HCT116 (cell line): ENCODE data around the gene CUX1. TPM values are rescaled to one million over a fixed set of nuclear protein-coding genes. Genes with fewer than 3 reads are reported as not detected.

ENCODE experiments used
- ATAC-seq: fragments of 200-7000 bp; cut with Tn5 transposase; 2 replicates; pipeline ENCODE4 v1.9.1; 2020; ENCODE audit warnings: mild to moderate bottlenecking, moderate library complexity
- BruUV-seq: library from RNA; stranded (reverse); fragments of 400-500 nt; replicated peaks from 2 replicates; lab custom pipeline; 2021; lab: Mats Ljungman, UMichigan
- CTCF ChIA-PET: fragments of 300-600 bp; sonication (Branson Sonifier 250); formaldehyde crosslinking; loops from one replicate; lab custom pipeline; 2021; ENCODE audit warnings: antibody characterized with exemption; lab: Charles Lee
- POLR2A ChIA-PET: fragments of 300-600, 350-600 bp; sonication (Branson Sonifier 250); formaldehyde crosslinking; loops from one replicate; lab custom pipeline; 2021; ENCODE audit warnings: antibody characterized with exemption; lab: Charles Lee
- RAD21 ChIA-PET, 2 experiments: fragments of 300-600 bp; sonication (Branson Sonifier 250); formaldehyde crosslinking; loops; one replicate each; lab custom pipeline; 2023; ENCODE audit warnings: low total read pairs in 2 of 2; ENCODE audit not compliant: uncharacterized antibody in 2 of 2, unreplicated experiment in 2 of 2, low non-redundant PET in 1 of 2; lab: Charles Lee
- DNase-seq: peaks from one replicate; pipeline ENCODE4 v3.0.0-alpha.2; 2010; ENCODE audit warnings: low read depth, low spot score
- H2AFZ ChIP-seq: fragments of 200-600 bp; shearing (Covaris generic), sonication (generic); 2 replicates; pipeline ENCODE4 v1.6.1; 2017; ENCODE audit warnings: low read depth, mixed run types, mixed read lengths, antibody characterized with exemption, low read length; ENCODE audit not compliant: poor library complexity, severe bottlenecking
- H3K27ac ChIP-seq: 2 replicates; pipeline ENCODE4 v1.5.1; 2012; ENCODE audit warnings: low read depth, low read length
- H3K27me3 ChIP-seq: fragments of 200-600 bp; sonication (generic); 2 replicates; pipeline ENCODE4 v1.6.1; 2016; ENCODE audit warnings: mixed run types, low read length, mixed read lengths; ENCODE audit not compliant: insufficient read depth
- H3K36me3 ChIP-seq, 2 experiments: fragments of 200-500 bp in 1 of 2; fragments of 200-600 bp in 1 of 2; sonication (Bioruptor generic) in 1 of 2; sonication (generic) in 1 of 2; 2 replicates each; pipeline versions ENCODE4 v1.5.1 to v1.6.1; 2014 to 2016; ENCODE audit warnings: low read length in 2 of 2, inconsistent platforms in 1 of 2, mixed read lengths in 1 of 2, mixed run types in 1 of 2; ENCODE audit not compliant: insufficient read depth in 2 of 2, control insufficient read depth in 1 of 2
- H3K4me1 ChIP-seq, 2 experiments: fragments of 200-600 bp in 1 of 2; sonication (generic) in 1 of 2; 2 replicates each; pipeline versions ENCODE4 v1.5.1 to v1.6.1; 2012 to 2017; ENCODE audit warnings: low read length in 2 of 2, inconsistent platforms in 1 of 2, mild to moderate bottlenecking in 1 of 2, mixed read lengths in 1 of 2, mixed run types in 1 of 2, moderate library complexity in 1 of 2; ENCODE audit not compliant: insufficient read depth in 2 of 2, control insufficient read depth in 1 of 2
- H3K4me2 ChIP-seq: fragments of 200-600 bp; sonication (generic); 2 replicates; pipeline ENCODE4 v1.6.1; 2017; ENCODE audit warnings: mixed run types, low read length, mixed read lengths
- H3K4me3 ChIP-seq, 2 experiments: fragments of 200-600 bp in 1 of 2; sonication (generic) in 1 of 2; replicated peaks in 1 of 2; 2 replicates each; pipeline ENCODE4 v1.5.1; 2011 to 2016; ENCODE audit warnings: low read length in 2 of 2, control low read depth in 1 of 2, low read depth in 1 of 2, mild to moderate bottlenecking in 1 of 2, mixed read lengths in 1 of 2, mixed run types in 1 of 2
- H3K79me2 ChIP-seq: fragments of 200-600 bp; sonication (generic); 2 replicates; pipeline ENCODE4 v1.6.1; 2017; ENCODE audit warnings: mild to moderate bottlenecking, mixed run types, low read length, moderate library complexity, mixed read lengths; ENCODE audit not compliant: insufficient read depth
- H3K9ac ChIP-seq: fragments of 200-600 bp; sonication (generic); 2 replicates; pipeline ENCODE4 v1.6.1; 2016; ENCODE audit warnings: low read length, mixed read lengths
- H3K9me2 ChIP-seq: fragments of 200-600 bp; sonication (generic), shearing (Covaris generic); 2 replicates; pipeline ENCODE4 v1.6.1; 2017; ENCODE audit warnings: mixed run types, mild to moderate bottlenecking, moderate library complexity; ENCODE audit not compliant: insufficient read depth
- H3K9me3 ChIP-seq, 2 experiments: fragments of 200-500 bp in 1 of 2; fragments of 200-600 bp in 1 of 2; sonication (Bioruptor generic) in 1 of 2; sonication (generic) in 1 of 2; 2 replicates each; pipeline ENCODE4 v1.6.1; 2014 to 2017; ENCODE audit warnings: low read length in 2 of 2, mixed read lengths in 2 of 2, inconsistent platforms in 1 of 2, low read depth in 1 of 2, mild to moderate bottlenecking in 1 of 2, mixed run types in 1 of 2, moderate library complexity in 1 of 2; ENCODE audit not compliant: control insufficient read depth in 1 of 2, insufficient read depth in 1 of 2
- H4K20me1 ChIP-seq: fragments of 200-600 bp; sonication (generic), shearing (Covaris generic); 2 replicates; pipeline ENCODE4 v1.6.1; 2017; ENCODE audit warnings: mixed run types, mild to moderate bottlenecking, moderate library complexity; ENCODE audit not compliant: insufficient read depth
- CEBPB ChIP-seq: IDR thresholded peaks from 2 replicates; pipeline ENCODE4 v1.6.1; 2012; ENCODE audit warnings: low read depth
- ELF1 ChIP-seq: IDR thresholded peaks from 2 replicates; pipeline ENCODE4 v1.6.1; 2012; ENCODE audit warnings: low read depth, borderline replicate concordance
- EZH2phosphoT487 ChIP-seq: fragments of 200-600 bp; IDR thresholded peaks from 2 replicates; pipeline ENCODE4 v1.6.1; 2018; ENCODE audit warnings: antibody characterized with exemption, borderline replicate concordance
- MAX ChIP-seq: IDR thresholded peaks from 2 replicates; pipeline ENCODE4 v1.6.1; 2012
- POLR2A ChIP-seq: IDR thresholded peaks from 2 replicates; pipeline ENCODE4 v1.7.0; 2011; ENCODE audit warnings: borderline replicate concordance; ENCODE audit not compliant: insufficient read depth, insufficient read length; ENCODE audit errors: extremely low read depth
- POLR2AphosphoS5 ChIP-seq: IDR thresholded peaks from 2 replicates; pipeline ENCODE4 v1.6.1; 2011; ENCODE audit warnings: mild to moderate bottlenecking, low read depth, low read length, moderate library complexity
- RAD21 ChIP-seq: IDR thresholded peaks from 2 replicates; pipeline ENCODE4 v1.6.1; 2012; ENCODE audit warnings: low read depth, mild to moderate bottlenecking
- SP1 ChIP-seq: IDR thresholded peaks from 2 replicates; pipeline ENCODE4 v1.6.1; 2012; ENCODE audit warnings: low read depth
- SRF ChIP-seq: IDR thresholded peaks from 2 replicates; pipeline ENCODE4 v1.6.1; 2012; ENCODE audit warnings: low read depth
- ZBTB33 ChIP-seq: IDR thresholded peaks from 2 replicates; pipeline ENCODE4 v1.6.1; 2011; ENCODE audit warnings: mild to moderate bottlenecking, low read length, moderate library complexity; ENCODE audit not compliant: insufficient replicate concordance; ENCODE audit errors: extremely low read depth
- intact Hi-C: fragments of 100-400 bp; cut with micrococcal nuclease; formaldehyde crosslinking; loops from 2 replicates; pipeline ENCODE4 v1.10.0; 2022
- total RNA-seq: library from RNA; stranded (reverse); gene quantifications from one replicate; pipeline ENCODE4 v1.2.1, GENCODE V29; 2021; ENCODE audit not compliant: unreplicated experiment

The CUX1 gene
- total RNA-seq, 1 experiment from 2014 or later = 68.9 TPM

GRCh38 chr7:102080019-102080433 is 262.6 kb downstream of the CUX1 start:
- RAD21 ChIA-PET = no interaction called here
- Histone ChIP-seq H3K36me3 (peaks cover 0 to 14% of the 10 kb centered on the region in 2 experiments; a peak in 2 of 4 replicates), H3K4me3 (0 out of 4 replicates have a peak overlapping the region, but pooled peaks of 1 of the 2 experiments have one; percentile 37), H3K9ac (peak overlapping the region; percentile 49), H3K9me3 (peaks cover 0 to 5% of the 10 kb centered on the region in 2 experiments; a peak in 2 of 4 replicates), H4K20me1 (no peaks in the 10 kb centered on the region), H2AFZ (no peak overlapping the region), H3K9me2 (no peaks in the 10 kb centered on the region), H3K4me1 (peaks cover 36 to 50% of the 10 kb centered on the region in 2 experiments), H3K79me2 (peaks cover 2% of the 10 kb centered on the region; the same call in 1 of the 2 replicates), H3K27ac (peak overlapping the region; percentile 66), H3K27me3 (no peaks in the 10 kb centered on the region), H3K4me2 (peak overlapping the region; percentile 70)
- BruUV-seq = no TSS peak
- no peak for DNase-seq
- intact Hi-C loops = no loop called here
- POLR2A ChIA-PET = no interaction called here
- CTCF ChIA-PET = no interaction called here
- TF ChIP-seq SP1 = no peak
- no peak for TF ChIP-seq POLR2A
- TF ChIP-seq ZBTB33 = no peak
- TF ChIP-seq EZH2phosphoT487 = no peak
- TF ChIP-seq ELF1 = no peak
- TF ChIP-seq CEBPB = no peak
- no peak for TF ChIP-seq SRF
- no peak for TF ChIP-seq RAD21
- TF ChIP-seq MAX = no peak
- TF ChIP-seq POLR2AphosphoS5 = no peak
- no peak; the same call in 1 of the 2 replicates for ATAC-seq
